Activated naive CD8-positive, alpha-beta T cell treated with anti-CD3 and anti-CD28 coated beads, Interleukin-2, amount 10 ng/mL, durations not matched to agents 7 days and 5 days (primary cell): ENCODE measurements around the gene ODAPH. TPM values are rescaled to one million over a fixed set of nuclear protein-coding genes. Genes with fewer than 3 reads are reported as not detected.
"Not testable (repeated sequence)": the region's sequence is repeated elsewhere in the genome, so short reads cannot be mapped to it uniquely, and the experiment has no call there.

Experiments
- ATAC-seq: fragments of 150-1000 bp; cut with Tn5 transposase; one replicate; pipeline ENCODE4 v1.10.0; 2021; ENCODE audit warnings: low read depth, moderate library complexity
- POLR2A ChIA-PET: fragments of 350-600 bp; sonication (Branson Sonifier 250); formaldehyde crosslinking; loops from one replicate; lab custom pipeline; 2021; ENCODE audit warnings: antibody characterized with exemption; lab: Charles Lee
- DNase-seq: peaks from one replicate; pipeline ENCODE4 v3.0.0; 2021
- H3K27ac Mint-ChIP-seq: one replicate; pipeline ENCODE4 v1.8.0; 2022; ENCODE audit warnings: mild to moderate bottlenecking, mixed read lengths
- H3K27me3 Mint-ChIP-seq: one replicate; pipeline ENCODE4 v1.8.0; 2022; ENCODE audit warnings: mild to moderate bottlenecking, moderate library complexity, mixed read lengths
- H3K36me3 Mint-ChIP-seq: one replicate; pipeline ENCODE4 v1.8.0; 2021; ENCODE audit warnings: mild to moderate bottlenecking, mixed read lengths
- H3K4me1 Mint-ChIP-seq: one replicate; pipeline ENCODE4 v1.8.0; 2021; ENCODE audit warnings: mixed read lengths
- H3K4me3 Mint-ChIP-seq: one replicate; pipeline ENCODE4 v1.8.0; 2022; ENCODE audit warnings: mild to moderate bottlenecking, moderate library complexity, mixed read lengths
- H3K9me3 Mint-ChIP-seq: one replicate; pipeline ENCODE4 v1.8.0; 2021; ENCODE audit warnings: mixed read lengths
- total RNA-seq, 2 experiments: library from RNA; stranded (reverse); gene quantifications; one replicate each; pipeline ENCODE4 v1.2.3, GENCODE V29; 2021

The ODAPH gene, protein sequence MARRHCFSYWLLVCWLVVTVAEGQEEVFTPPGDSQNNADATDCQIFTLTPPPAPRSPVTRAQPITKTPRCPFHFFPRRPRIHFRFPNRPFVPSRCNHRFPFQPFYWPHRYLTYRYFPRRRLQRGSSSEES
- under 1 TPM in 1 of 2 experiments, not detected in 1; 0.31 TPM for total RNA-seq

DNA sequence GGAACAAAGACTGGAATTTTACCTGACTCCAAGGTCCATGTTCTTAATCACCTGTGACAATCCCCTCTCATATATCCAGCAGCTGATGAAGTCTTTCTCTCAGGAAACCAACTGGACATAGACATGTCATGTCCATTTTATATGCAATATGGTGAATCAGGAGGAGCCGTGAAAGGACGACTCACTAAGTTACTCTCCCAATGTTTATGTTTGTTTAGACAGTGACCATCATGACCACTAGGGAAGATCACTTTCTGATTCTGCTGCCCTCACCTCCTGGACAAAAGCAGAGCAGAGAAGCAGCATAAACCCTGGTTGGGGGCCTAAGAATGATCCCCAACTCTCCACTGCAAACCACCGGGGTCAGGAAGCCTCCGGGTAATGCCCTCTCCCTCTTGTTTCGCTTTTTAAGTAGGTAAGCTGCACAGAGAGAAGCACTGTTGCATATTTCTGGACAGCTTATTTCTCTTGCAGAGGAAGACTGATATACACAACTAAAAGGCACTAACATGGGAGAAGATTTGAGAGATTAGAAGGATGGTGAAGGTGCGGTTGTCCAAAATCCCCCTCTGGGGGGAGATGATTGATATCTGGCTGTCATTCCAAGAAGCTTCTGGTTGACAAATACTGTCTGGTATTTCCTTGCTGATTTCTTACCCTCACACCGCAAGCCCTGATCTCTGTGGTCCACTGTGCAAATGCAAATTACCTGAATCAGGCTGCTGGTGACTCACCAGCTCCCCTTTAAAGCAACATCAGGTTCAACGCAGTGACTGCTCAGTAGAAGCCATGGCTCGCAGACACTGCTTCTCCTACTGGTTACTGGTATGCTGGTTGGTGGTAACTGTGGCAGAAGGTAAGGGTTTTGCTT is at the start of gene ODAPH:
Gene ODAPH (plus strand): TSS at position 773 of the 871 bp plus-strand sequence. CDS start 17 bp downstream, at position 790.
- H3K36me3 Mint-ChIP-seq: no peaks in the 10 kb centered on the region
- no peak for ATAC-seq

GRCh38 chr4:75509592-75509991 is 46.3 kb upstream of the ODAPH start:
- not testable (repeated sequence) for H3K4me3 Mint-ChIP-seq, ATAC-seq, H3K9me3 Mint-ChIP-seq, DNase-seq, H3K27me3 Mint-ChIP-seq
- peaks cover 43% of the 10 kb centered on the region for H3K36me3 Mint-ChIP-seq
- H3K4me1 Mint-ChIP-seq: peaks cover 23% of the 10 kb centered on the region
- H3K27ac Mint-ChIP-seq: peak overlapping the region; percentile 14
- POLR2A ChIA-PET: interaction anchor here (0.5 kb wide), 1 partner anchor 210 kb away, joined by 3 read pairs; no protein-coding TSS in a partner anchor

More for the DNA sequence above, at the start of gene ODAPH:
- Mint-ChIP-seq H3K4me1 (peaks cover 2% of the 10 kb centered on the region), H3K4me3 (no peak within 1 kb of the TSS), H3K27ac (no peak within 1 kb of the TSS), H3K9me3 (no peaks in the 10 kb centered on the region), H3K27me3 (peaks cover 14% of the 10 kb centered on the region)
- no peak for DNase-seq
- POLR2A ChIA-PET: no interaction called here

- POLR2A ChIA-PET: no interaction called here
- H3K27me3 Mint-ChIP-seq: no peaks in the 10 kb centered on the region
- H3K36me3 Mint-ChIP-seq: peaks cover 27% of the 10 kb centered on the region
- peaks cover 31% of the 10 kb centered on the region for H3K4me1 Mint-ChIP-seq
- no peak overlapping the region for H3K4me3 Mint-ChIP-seq
- H3K27ac Mint-ChIP-seq: no peak overlapping the region
- no peak for DNase-seq
- H3K9me3 Mint-ChIP-seq: peaks cover 2% of the 10 kb centered on the region
- ATAC-seq: no peak
These were observed 44.0 kb upstream of the ODAPH start for GRCh38 chr4:75511841-75512240.

DNA sequence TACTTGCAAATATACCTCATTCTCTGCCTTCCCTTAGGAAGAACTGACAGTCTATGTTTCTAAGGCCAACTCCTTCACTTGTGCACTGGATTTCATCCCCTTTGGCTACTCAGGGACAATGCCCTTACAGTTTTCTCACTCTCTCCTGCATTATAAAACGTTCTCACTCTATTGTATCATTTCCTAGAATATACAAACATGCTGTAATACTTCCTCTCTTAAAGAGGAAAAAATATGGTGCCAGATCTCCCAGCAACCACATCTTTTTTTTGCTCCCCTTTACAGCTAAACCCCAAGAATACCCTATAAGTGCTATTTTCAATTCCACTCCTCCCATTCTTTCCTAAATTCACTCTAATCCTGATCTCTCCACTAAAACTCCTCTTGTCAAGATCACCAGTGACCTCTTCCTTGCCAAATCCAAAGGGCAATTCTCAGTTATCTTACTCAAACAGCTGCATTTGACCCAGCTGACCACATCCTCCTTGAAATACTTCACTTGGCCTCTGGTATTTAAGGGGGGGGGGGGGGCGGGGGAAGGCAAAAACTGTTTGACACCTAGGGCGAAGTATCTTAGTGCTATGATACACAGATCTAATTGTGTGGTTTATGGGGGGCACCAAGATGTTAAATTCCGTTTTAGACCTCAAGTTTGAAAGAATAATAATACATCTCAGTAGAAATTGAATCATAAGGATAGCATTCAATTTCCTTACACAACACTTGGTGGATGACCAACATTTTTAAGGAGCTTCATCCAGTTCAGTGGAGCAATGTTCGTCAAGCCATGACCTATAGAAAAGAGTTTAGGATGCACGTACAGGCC is 43.3 kb upstream of the ODAPH start:
- DNase-seq (no peak), ATAC-seq (no peak)
- peaks cover 23% of the 10 kb centered on the region for H3K36me3 Mint-ChIP-seq
- H3K27me3 Mint-ChIP-seq: no peaks in the 10 kb centered on the region
- H3K4me1 Mint-ChIP-seq: peaks cover 31% of the 10 kb centered on the region
- H3K27ac Mint-ChIP-seq: peak overlapping the region; percentile 81
- no peak overlapping the region for H3K4me3 Mint-ChIP-seq
- H3K9me3 Mint-ChIP-seq: peaks cover 2% of the 10 kb centered on the region
- POLR2A ChIA-PET: interaction anchor here (0.9 to 4.0 kb wide), 4 partner anchors 143 to 635 kb away, joined by 3 to 30 read pairs (median 3); partner anchors contain the start of genes NUP54 and USO1

GRCh38 chr4:75513526-75514130 is 42.2 kb upstream of the ODAPH start:
- DNase-seq (no peak), ATAC-seq (no peak)
- Mint-ChIP-seq H3K4me1 (peaks cover 29% of the 10 kb centered on the region), H3K4me3 (no peak overlapping the region), H3K36me3 (peaks cover 25% of the 10 kb centered on the region), H3K27ac (peak overlapping the region; percentile 99), H3K9me3 (peaks cover 2% of the 10 kb centered on the region), H3K27me3 (no peaks in the 10 kb centered on the region)
- POLR2A ChIA-PET: interaction anchor here (0.9 to 4.0 kb wide), 8 partner anchors 8 to 634 kb away, joined by 3 to 30 read pairs (median 4); partner anchors contain the start of genes NAAA, NUP54 and USO1

- ATAC-seq (peak; percentile 90), DNase-seq (peak; percentile 92)
- POLR2A ChIA-PET: interaction anchor here (1.0 to 4.0 kb wide), 8 partner anchors 9 to 426 kb away, joined by 3 to 30 read pairs (median 4); partner anchors contain the start of genes NAAA and USO1
- Mint-ChIP-seq H3K27ac (peak within 1 kb of the TSS; percentile 99), H3K36me3 (peaks cover 29% of the 10 kb centered on the region), H3K4me1 (peaks cover 28% of the 10 kb centered on the region), H3K27me3 (no peaks in the 10 kb centered on the region), H3K4me3 (no peak within 1 kb of the TSS), H3K9me3 (peaks cover 2% of the 10 kb centered on the region)
These were observed 41.5 kb upstream of the ODAPH start, which contains the start of the genes RCHY1 and THAP6 for GRCh38 chr4:75514131-75514948. Gene RCHY1, minus strand, starts transcription at chr4:75514403. Its CDS starts 117 bp downstream, at chr4:75514286. Gene THAP6, plus strand, starts transcription at chr4:75514473. Its CDS starts 980 bp downstream, at chr4:75515453.

- ATAC-seq (no peak), DNase-seq (no peak)
- Mint-ChIP-seq H3K36me3 (peaks cover 28% of the 10 kb centered on the region), H3K9me3 (no peaks in the 10 kb centered on the region), H3K4me3 (no peak overlapping the region), H3K27me3 (no peaks in the 10 kb centered on the region), H3K4me1 (peaks cover 26% of the 10 kb centered on the region), H3K27ac (peak overlapping the region; percentile 99)
- POLR2A ChIA-PET: interaction anchor here (0.8 to 4.0 kb wide), 7 partner anchors 8 to 426 kb away, joined by 3 to 30 read pairs (median 4); partner anchors contain the start of genes NAAA and USO1
These were observed 40.8 kb upstream of the ODAPH start for GRCh38 chr4:75514949-75515612.

- Mint-ChIP-seq H3K9me3 (no peaks in the 10 kb centered on the region), H3K27ac (no peak overlapping the region), H3K4me3 (no peak overlapping the region), H3K27me3 (no peaks in the 10 kb centered on the region), H3K36me3 (peaks cover 29% of the 10 kb centered on the region), H3K4me1 (peaks cover 21% of the 10 kb centered on the region)
- no peak for ATAC-seq
- DNase-seq: no peak
- POLR2A ChIA-PET: interaction anchor here (0.5 to 4.0 kb wide), 3 partner anchors 208 to 380 kb away, joined by 3 to 30 read pairs (median 3); partner anchors contain the start of gene USO1
These were observed 39.7 kb upstream of the ODAPH start for GRCh38 chr4:75516144-75516543.

GRCh38 chr4:75519452-75519851 is 36.4 kb upstream of the ODAPH start:
- H3K27me3 Mint-ChIP-seq, H3K9me3 Mint-ChIP-seq, H3K27ac Mint-ChIP-seq, ATAC-seq, DNase-seq, POLR2A ChIA-PET, H3K4me3 Mint-ChIP-seq: not testable (repeated sequence)
- Mint-ChIP-seq H3K4me1 (peaks cover 19% of the 10 kb centered on the region), H3K36me3 (peaks cover 46% of the 10 kb centered on the region)

GRCh38 chr4:75525086-75525485 is 30.8 kb upstream of the ODAPH start:
- H3K36me3 Mint-ChIP-seq: peaks cover 51% of the 10 kb centered on the region
- no peaks in the 10 kb centered on the region for H3K9me3 Mint-ChIP-seq
- H3K4me1 Mint-ChIP-seq: peaks cover 6% of the 10 kb centered on the region
- POLR2A ChIA-PET: no interaction called here
- H3K4me3 Mint-ChIP-seq: no peak overlapping the region
- DNase-seq (no peak), ATAC-seq (no peak)
- no peak overlapping the region for H3K27ac Mint-ChIP-seq
- H3K27me3 Mint-ChIP-seq: no peaks in the 10 kb centered on the region

DNA sequence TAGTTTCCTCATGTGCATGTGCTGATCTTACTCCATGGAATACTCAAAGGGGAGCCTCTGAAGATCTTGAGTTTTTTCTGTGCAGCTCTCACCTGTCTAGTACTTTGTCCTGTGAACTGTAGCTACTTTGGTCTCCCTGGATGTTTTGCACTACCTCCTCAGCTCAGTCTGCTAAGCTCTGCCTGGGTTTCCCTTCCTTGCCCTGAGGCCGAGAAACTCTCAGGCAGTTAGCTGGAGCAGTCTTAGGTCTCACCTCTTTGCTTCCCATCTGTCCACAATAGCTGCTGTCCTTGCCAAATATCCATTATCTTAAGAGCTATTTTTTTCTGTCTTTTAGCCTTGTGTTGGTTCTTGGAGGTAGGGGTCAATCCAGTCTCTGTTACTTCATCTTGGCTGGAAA is 30.0 kb upstream of the ODAPH start:
- Mint-ChIP-seq H3K4me3 (no peak overlapping the region), H3K27me3 (no peaks in the 10 kb centered on the region), H3K36me3 (peaks cover 51% of the 10 kb centered on the region), H3K4me1 (peaks cover 3% of the 10 kb centered on the region), H3K27ac (no peak overlapping the region), H3K9me3 (no peaks in the 10 kb centered on the region)
- POLR2A ChIA-PET: interaction anchor here (0.5 kb wide), 1 partner anchor 200 kb away, joined by 3 read pairs; no protein-coding TSS in a partner anchor
- DNase-seq (no peak), ATAC-seq (no peak)
